Measurements from ENCODE around the gene SHC1. TPM values are rescaled to one million over a fixed set of nuclear protein-coding genes. Genes with fewer than 3 reads are reported as not detected.

The SHC1 gene, protein sequence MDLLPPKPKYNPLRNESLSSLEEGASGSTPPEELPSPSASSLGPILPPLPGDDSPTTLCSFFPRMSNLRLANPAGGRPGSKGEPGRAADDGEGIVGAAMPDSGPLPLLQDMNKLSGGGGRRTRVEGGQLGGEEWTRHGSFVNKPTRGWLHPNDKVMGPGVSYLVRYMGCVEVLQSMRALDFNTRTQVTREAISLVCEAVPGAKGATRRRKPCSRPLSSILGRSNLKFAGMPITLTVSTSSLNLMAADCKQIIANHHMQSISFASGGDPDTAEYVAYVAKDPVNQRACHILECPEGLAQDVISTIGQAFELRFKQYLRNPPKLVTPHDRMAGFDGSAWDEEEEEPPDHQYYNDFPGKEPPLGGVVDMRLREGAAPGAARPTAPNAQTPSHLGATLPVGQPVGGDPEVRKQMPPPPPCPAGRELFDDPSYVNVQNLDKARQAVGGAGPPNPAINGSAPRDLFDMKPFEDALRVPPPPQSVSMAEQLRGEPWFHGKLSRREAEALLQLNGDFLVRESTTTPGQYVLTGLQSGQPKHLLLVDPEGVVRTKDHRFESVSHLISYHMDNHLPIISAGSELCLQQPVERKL
- total RNA-seq: 189 and 432 TPM in 2 replicates

GRCh38 chr1:154970631-154971340 lies at the start of gene SHC1:
Gene SHC1, minus strand, starts transcription at chr1:154970747. Its CDS starts 221 bp downstream, at chr1:154970526.

DNA sequence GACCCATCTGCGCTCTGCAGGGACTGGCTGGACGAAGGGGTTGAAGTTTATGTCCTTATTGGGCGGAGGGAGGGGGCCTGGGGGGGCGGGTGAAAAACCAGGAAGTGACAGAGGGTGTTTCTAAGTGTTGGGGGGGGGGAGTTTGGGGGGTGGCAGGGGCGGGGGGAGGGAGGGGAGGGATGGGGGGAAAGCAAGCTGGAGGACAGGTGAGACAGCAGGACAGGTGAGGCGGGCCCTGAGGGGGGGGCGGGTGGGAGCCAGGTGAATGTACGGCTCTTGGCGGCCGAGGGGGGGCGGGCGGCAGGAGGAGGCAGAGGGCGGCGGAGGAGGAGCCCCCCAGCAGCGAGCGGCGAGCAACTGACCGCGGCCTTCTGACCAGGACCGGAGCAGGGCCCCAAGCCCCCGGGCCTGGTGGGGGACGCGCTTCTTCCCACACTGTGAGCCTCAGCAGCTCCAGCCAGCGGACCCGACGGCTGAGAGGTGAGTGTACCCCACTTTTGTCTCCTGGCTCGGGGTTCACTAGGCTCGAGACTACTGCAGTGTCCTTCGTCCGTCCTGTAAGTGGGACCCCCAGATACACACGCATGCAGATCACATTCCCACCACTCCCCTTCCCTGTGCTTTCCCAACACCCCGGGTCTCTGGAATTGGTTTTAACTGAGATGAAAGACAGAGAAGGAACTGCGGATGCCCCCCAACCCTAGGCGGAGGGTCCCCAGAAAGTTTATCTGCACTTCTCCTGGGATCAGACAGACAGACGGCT lies 32.1 kb upstream of the SHC1 start, which contains the start of gene ZBTB7B:
TSS of gene ZBTB7B (plus strand) at position 339 of the 763 bp plus-strand sequence. CDS start 11,859 bp downstream, outside the sequence.

DNA sequence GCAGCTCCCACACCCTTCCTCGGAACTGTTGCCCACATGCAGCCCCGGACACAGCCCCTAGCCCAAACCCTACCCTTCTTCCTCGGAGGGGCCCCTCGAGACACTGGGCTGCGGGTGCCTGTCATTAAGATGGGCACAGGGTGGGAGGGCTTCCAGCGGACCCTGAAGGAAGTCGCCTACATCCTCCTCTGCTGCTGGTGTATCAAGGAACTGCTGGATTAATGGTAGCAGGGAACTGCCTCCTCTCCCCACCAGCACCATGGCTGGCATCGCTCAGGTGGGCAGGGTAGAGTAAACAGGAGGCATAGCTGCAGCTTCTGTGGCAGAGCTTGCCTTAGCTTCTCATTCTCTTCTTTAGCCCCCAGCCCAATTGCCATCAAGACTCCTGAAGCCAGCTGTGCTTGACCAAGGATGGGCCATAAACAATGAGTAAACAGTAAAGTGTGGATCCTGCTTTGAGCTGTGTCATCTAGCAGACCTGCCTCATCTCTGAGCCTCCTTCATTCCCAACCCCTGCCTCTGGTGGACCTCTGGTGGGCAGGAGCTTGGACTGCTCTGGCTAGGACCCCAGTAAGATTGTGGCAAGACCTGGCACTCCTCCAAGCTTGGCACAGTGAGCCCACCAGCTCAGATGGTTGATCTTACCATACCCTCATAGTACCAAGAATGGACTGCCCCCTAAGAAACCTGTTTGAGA lies 23.2 kb upstream of the SHC1 start, which contains the start of gene LENEP:
TSS of gene LENEP (plus strand) at position 15 of the 697 bp plus-strand sequence. CDS start at position 37, 22 bp downstream.

DNA sequence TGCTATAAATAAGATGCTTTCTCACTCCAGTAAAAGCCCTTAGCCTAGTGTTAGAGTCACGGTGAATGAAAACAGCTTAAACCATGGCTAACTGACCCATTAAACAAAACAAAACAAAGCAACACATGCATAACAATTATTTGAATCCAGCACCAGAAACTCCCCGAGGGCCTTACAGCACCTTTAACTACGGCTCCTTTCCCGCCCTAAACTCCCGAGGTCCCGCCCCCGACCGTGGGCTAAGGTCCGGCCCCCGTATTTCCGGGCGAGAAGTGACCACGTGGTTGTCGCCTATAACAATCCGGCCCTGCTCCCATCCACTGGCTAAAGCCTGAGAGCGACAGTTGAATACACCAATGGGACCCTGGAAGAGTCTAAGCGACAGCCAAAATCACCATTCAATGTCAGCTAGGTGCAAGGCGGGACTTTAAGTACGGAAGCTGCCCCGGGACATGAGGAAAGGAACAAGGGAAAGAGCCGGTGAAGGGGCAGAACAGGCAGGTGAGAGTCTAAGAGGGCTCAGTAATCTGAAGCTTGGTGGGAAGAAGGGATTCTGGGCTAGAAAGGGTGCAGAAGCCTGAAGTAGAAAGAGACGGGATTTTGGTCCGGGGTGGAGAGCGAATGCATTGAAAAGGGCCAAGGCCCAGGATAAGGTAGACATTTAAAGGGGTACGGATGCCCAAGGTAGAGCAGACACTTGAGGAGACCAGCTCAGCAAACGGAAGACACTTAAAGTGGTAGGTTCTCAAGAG lies 12.5 kb upstream of the SHC1 start, which contains the start of gene FLAD1:
TSS of gene FLAD1 (plus strand) at position 448 of the 752 bp plus-strand sequence. CDS start 351 bp downstream, outside the sequence.

DNA sequence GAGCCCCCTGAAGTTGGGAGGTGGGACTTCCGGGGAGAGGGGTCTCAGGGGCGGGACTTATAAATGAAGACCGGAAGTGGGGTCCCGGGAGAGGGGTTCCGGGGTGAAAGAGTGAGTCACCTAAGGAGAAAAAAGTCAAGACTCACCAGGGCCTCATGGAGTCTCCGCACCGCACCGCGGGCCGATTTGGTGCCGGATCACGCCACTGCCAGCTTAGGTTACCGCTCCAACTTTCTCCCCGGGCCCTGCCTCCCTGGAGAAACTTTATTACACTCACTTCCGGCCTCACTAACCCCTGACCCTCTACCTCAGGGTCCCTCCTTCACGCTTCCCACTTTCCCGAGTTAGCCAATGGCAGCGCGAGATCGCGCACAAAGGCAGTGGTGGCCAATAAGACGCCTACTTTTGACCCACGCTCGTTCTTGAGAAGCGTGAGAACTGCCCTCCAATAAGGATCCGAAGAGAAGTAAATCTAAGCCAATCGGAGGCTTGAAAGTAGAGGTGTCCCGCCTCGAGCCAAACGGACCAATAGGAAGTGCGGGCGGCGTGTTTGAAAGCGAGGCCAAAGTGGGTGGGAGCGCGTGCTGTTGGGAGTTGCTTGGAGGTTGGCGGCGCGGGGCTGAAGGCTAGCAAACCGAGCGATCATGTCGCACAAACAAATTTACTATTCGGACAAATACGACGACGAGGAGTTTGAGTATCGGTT lies 3.7 kb upstream of the SHC1 start, which contains the start of gene CKS1B:
TSS of gene CKS1B (plus strand) at position 580 of the 706 bp plus-strand sequence. CDS start at position 645, 65 bp downstream.

DNA sequence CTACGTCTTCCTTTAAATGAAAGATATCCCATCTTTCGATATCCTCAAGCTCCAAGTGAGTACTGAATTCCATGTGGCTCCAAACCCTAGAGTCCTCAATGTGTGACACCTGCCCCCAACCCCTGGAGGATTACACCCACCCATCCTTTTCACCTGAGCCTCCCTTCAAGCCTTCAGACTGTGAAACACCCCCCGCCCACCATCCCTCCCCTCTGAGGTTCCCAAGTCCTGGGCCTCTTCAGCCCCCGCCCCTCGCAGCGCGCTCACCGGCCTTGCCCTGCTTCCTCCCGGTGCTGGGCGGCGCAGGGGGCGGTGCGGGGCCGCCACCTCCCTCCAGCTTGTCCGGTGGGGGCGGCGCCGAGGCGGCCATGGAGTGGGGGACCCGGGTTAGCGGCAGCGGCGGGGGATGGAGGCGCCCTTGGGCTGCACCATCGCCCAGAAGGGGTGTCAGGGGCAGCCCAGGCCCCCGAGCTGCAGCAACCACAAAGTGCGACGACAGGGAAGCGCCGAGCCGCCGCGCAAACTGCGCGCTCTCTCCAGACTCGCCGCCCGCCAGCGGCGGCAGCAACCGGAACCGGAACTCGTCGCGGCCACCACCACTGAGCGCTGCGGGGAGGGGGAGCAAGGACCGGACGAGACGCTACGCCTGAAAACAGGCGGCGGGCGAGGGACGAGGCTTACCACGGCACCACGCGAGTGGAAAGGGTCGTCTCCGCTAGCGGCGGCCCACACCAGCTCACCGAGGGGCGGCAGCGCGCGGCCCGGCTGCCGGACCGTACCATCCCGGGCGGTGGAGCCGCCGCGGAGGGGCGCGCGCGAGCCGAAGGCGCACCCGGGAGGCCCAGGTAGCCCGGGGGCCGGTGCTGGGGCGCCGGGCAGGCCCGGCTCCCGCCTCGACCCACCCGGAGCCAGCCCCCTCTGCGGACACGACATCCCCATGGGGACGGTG lies 9.1 kb downstream of the SHC1 start, which contains the start of gene PYGO2:
TSS of gene PYGO2 (minus strand) at position 576 of the 949 bp plus-strand sequence. CDS start at position 370, 206 bp downstream.

GRCh38 chr1:154955718-154956543 lies 14.6 kb downstream of the SHC1 start, which contains the start of gene PBXIP1:
Gene PBXIP1, minus strand, starts transcription at chr1:154956099. Its CDS starts 2,378 bp downstream, at chr1:154953721.

DNA sequence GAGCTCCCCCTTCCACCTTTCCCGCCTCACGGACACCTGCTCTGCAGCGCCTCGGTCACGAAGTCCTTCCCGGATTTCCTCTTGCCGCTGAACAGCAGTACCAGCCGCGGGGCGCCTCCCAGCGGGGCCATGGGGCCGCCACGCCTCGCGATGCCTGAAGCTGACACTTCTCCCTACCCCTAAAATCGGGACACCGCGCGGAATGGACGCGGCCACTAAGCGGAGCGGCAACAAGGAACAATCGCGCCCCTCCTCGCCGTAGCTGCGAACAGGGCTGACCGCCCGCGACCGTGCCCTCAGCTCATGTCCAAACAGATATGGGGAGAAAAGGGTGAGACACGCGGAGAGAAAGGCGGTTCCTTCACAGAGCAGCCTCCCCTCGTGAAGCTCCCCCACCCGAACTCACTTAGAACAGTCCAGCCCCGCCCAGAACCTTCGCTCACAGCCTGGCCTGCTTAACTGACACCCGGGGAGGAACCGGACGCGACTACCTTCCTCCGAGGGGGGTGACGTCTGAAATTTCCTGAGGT lies 33.9 kb downstream of the SHC1 start, which contains the start of gene PMVK:
TSS of gene PMVK (minus strand) at position 165 of the 530 bp plus-strand sequence. CDS start at position 131, 34 bp downstream.

Other genes with a start within 250 kb of the SHC1 start
- gene KCNN3, start 100.5 kb downstream of the SHC1 start, total RNA-seq: under 0.01 TPM in 2 replicates
- 6.8 and 11.5 TPM in 2 replicates for gene PMVK, start 34.0 kb downstream of the SHC1 start, total RNA-seq
- gene PBXIP1, start 14.6 kb downstream of the SHC1 start, total RNA-seq: 70.5 and 109 TPM in 2 replicates
- 12.4 and 16.9 TPM in 2 replicates for gene PYGO2, start 9.0 kb downstream of the SHC1 start, total RNA-seq
- 24.6 and 131 TPM in 2 replicates for gene CKS1B, start 3.9 kb upstream of the SHC1 start, total RNA-seq
- gene FLAD1, start 12.6 kb upstream of the SHC1 start, total RNA-seq: 15.9 and 24.8 TPM in 2 replicates
- not detected in 2 replicates for gene LENEP, start 22.8 kb upstream of the SHC1 start, total RNA-seq
- gene ZBTB7B, start 32.1 kb upstream of the SHC1 start, total RNA-seq: 11.1 and 22.0 TPM in 2 replicates
- under 0.01 TPM in 1 of 2 replicates, not detected in the other for gene DCST2, start 63.0 kb upstream of the SHC1 start, total RNA-seq
- gene DCST1, start 63.1 kb upstream of the SHC1 start, total RNA-seq: not detected in 2 replicates
- 61.1 and 134 TPM in 2 replicates for gene ADAM15, start 80.6 kb upstream of the SHC1 start, total RNA-seq
- gene EFNA4, start 93.0 kb upstream of the SHC1 start, total RNA-seq: 2.5 and 4.3 TPM in 2 replicates
- gene EFNA3, start 108.1 kb upstream of the SHC1 start, total RNA-seq: 0.29 and 1.3 TPM in 2 replicates
- 0.17 and 0.44 TPM in 2 replicates for gene EFNA1, start 157.1 kb upstream of the SHC1 start, total RNA-seq
- 17.6 and 25.6 TPM in 2 replicates for gene SLC50A1, start 165.1 kb upstream of the SHC1 start, total RNA-seq
- gene DPM3, start 169.8 kb upstream of the SHC1 start, total RNA-seq: 24.6 and 27.6 TPM in 2 replicates
- 97.2 and 125 TPM in 2 replicates for gene KRTCAP2, start 202.6 kb upstream of the SHC1 start, total RNA-seq
- 6.0 and 7.1 TPM in 2 replicates for gene TRIM46, start 203.1 kb upstream of the SHC1 start, total RNA-seq
- gene THBS3, start 237.2 kb upstream of the SHC1 start, total RNA-seq: 28.2 and 28.4 TPM in 2 replicates
- gene MTX1, start 237.9 kb upstream of the SHC1 start, total RNA-seq: 44.3 and 56.6 TPM in 2 replicates

Measured in smooth muscle cell of trachea (primary cell).